H1 (cell line): Measurements from ENCODE around the gene PID1. TPM values are rescaled to one million over a fixed set of nuclear protein-coding genes. Genes with fewer than 3 reads are reported as not detected.

Experiments
- CBX8 ChIP-seq: fragments of 300-800, 300-1000 bp; sonication (generic); IDR thresholded peaks from 2 replicates; pipeline ENCODE4 v1.7.1; 2016; ENCODE audit warnings: low read depth, low read length, borderline replicate concordance
- CHD2 ChIP-seq: IDR thresholded peaks from 2 replicates; pipeline ENCODE4 v1.6.1; 2012; ENCODE audit warnings: low read length, improper control_type of control experiment
- JUN ChIP-seq: IDR thresholded peaks from 2 replicates; pipeline ENCODE4 v1.6.1; 2011; ENCODE audit warnings: low read depth, mild to moderate bottlenecking, improper control_type of control experiment, low read length
- SIN3A ChIP-seq, 2 experiments: IDR thresholded peaks in 1 of 2; conservative IDR thresholded peaks in 1 of 2; 2 replicates each; pipeline ENCODE4 v1.6.1; 2011 to 2012; ENCODE audit warnings: low read length in 2 of 2, improper control_type of control experiment in 1 of 2, low read depth in 1 of 2, mild to moderate bottlenecking in 1 of 2
- TBP ChIP-seq: IDR thresholded peaks from 2 replicates; pipeline ENCODE4 v1.6.1; 2011; ENCODE audit warnings: low read depth, low read length, improper control_type of control experiment
- TEAD4 ChIP-seq: IDR thresholded peaks from 2 replicates; pipeline ENCODE4 v1.6.1; 2012; ENCODE audit warnings: low read depth, low read length, inconsistent platforms, mixed read lengths
- polyA plus RNA-seq, 7 experiments: library from polyadenylated mRNA; depleted of rRNA in 3 of 7; stranded (reverse) in 5 of 7; unstranded in 2 of 7; fragments of >200 nt in 5 of 7; fragments of 200-250 nt in 2 of 7; gene quantifications; 1 replicate in 5 of 7; 2 replicates in 1 of 7; 4 replicates in 1 of 7; pipeline versions ENCODE4 v1.2.1 to v1.2.3, GENCODE V29; 2011 to 2013; ENCODE audit warnings: missing spikeins in 2 of 7, mixed read lengths in 2 of 7
- total RNA-seq: library from RNA; stranded (reverse); fragmentation: NEBNext Ultra II Directional; extraction: Animal tissue kit (Norgen Biotek cat#: 25700); gene quantifications from 2 replicates; pipeline ENCODE4 v1.2.1, GENCODE V29; 2021

The PID1 gene
- total and polyA plus RNA-seq, 2 of the 8 experiments (the other 6 are each of a cell fraction or from before 2014, with no cell fraction given), result 1.5 to 3.3 TPM

GRCh38 chr2:229132236-229132635 is 138.9 kb downstream of the PID1 start (continued):
- TF ChIP-seq CBX8 (no peak), JUN (no peak), SIN3A (conservative IDR thresholded peaks at IDR 0.05 in 1 of 2, IDR thresholded peaks at IDR 0.05 in 1 of 2; ENCODE audit: low read depth in 1 of 2, low read length in 2 of 2) (no peak), CHD2 (no peak), TBP (no peak), TEAD4 (no peak)
